ENCODE measurements around the gene UBE2QL1. TPM values are rescaled to one million over a fixed set of nuclear protein-coding genes. Genes with fewer than 3 reads are reported as not detected.

UBE2QL1 gene
- total and polyA plus RNA-seq, 8 donors = 0.58 to 6.1 (median 0.95) TPM; not detected in 1

DNA sequence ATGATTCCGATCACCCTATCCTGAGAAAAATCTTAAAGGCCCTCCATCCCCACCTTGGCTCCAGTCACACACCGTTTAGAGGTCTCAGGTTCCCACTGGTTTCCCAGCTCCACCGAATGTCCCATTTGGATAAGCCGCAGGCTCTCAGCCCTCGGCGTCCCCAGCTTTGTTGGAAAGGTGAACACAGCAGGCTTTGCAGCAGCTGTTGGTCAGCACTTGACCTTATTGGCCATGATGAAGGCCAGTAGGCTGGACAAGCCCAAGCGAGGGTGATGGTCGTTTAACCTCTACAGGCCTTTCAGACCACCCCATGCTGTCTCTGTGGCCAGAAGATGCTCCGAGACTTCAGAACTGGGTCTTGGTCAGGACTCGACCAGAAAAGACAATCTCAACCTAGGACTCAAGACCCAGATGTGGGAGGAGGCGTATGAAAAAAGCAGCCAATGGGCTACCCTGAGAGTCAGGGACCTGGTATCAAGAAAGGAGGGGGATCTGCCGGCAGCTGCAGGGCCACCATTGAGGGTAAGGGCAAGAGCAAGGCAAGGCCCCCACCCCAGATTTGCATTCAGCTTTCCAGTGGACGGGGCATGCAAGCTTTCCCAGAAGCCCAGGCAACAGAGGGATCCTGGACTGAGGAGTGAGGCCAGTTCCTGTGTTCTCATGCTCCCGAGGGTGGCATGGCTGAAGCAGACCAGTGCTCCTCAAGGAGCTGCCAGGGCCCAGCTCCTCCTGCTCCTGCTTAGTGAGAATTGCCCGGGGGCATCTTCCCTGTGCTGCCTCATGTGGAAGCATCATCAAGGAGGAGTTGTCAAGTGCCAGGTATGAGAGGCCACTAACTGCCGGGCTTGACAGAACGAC is 13.4 kb downstream of the UBE2QL1 start:
- Histone ChIP-seq H3K4me1 (no peaks in the 10 kb centered on the region), H3K27me3 (peaks cover 0 to 9% (median 0%) of the 10 kb centered on the region in 3 donors), H3K9me3 (no peaks in the 10 kb centered on the region), H3K27ac (no peak overlapping the region), H3K36me3 (no peaks in the 10 kb centered on the region), H3K4me3 (no peak overlapping the region)
- DNase-seq = no peak
- intact Hi-C loops (cut with DNase I; ENCODE audit: low total_unique reads) = no loop called here
- TF ChIP-seq POLR2AphosphoS5 (IDR thresholded peaks at IDR 0.05) (no peak), POLR2A (IDR thresholded peaks at IDR 0.05) (no peak), EP300 (IDR thresholded peaks at IDR 0.05) (no peak)
- TF ChIP-seq, protein P1, sequence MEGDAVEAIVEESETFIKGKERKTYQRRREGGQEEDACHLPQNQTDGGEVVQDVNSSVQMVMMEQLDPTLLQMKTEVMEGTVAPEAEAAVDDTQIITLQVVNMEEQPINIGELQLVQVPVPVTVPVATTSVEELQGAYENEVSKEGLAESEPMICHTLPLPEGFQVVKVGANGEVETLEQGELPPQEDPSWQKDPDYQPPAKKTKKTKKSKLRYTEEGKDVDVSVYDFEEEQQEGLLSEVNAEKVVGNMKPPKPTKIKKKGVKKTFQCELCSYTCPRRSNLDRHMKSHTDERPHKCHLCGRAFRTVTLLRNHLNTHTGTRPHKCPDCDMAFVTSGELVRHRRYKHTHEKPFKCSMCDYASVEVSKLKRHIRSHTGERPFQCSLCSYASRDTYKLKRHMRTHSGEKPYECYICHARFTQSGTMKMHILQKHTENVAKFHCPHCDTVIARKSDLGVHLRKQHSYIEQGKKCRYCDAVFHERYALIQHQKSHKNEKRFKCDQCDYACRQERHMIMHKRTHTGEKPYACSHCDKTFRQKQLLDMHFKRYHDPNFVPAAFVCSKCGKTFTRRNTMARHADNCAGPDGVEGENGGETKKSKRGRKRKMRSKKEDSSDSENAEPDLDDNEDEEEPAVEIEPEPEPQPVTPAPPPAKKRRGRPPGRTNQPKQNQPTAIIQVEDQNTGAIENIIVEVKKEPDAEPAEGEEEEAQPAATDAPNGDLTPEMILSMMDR (IDR thresholded peaks at IDR 0.05) = no peak
- WGBS, 5 donors = 78 to 89% (median 86%) methylated on average over 16 to 17 of the region's 17 CpGs

- Histone ChIP-seq H3K36me3 (no peaks in the 10 kb centered on the region), H3K4me3 (no peak overlapping the region), H3K4me1 (no peaks in the 10 kb centered on the region), H3K27ac (no peak overlapping the region), H3K27me3 (peaks cover 0 to 8% (median 0%) of the 10 kb centered on the region in 3 donors), H3K9me3 (no peaks in the 10 kb centered on the region)
- 88 to 93% (median 88%) methylated on average over 7 of the region's 7 CpGs for WGBS, 5 donors
- TF ChIP-seq POLR2AphosphoS5 (IDR thresholded peaks at IDR 0.05) = no peak
- no peak for TF ChIP-seq EP300 (IDR thresholded peaks at IDR 0.05)
- TF ChIP-seq, protein P1 (IDR thresholded peaks at IDR 0.05) = no peak
- intact Hi-C loops (cut with DNase I; ENCODE audit: low total_unique reads) = no loop called here
- no peak for DNase-seq
Observed at GRCh38 chr5:6462671-6463070, 14.0 kb downstream of the UBE2QL1 start.

- Histone ChIP-seq H3K36me3 (no peaks in the 10 kb centered on the region), H3K4me1 (no peaks in the 10 kb centered on the region), H3K9me3 (no peaks in the 10 kb centered on the region), H3K4me3 (no peak overlapping the region), H3K27me3 (peaks cover 0 to 13% (median 0%) of the 10 kb centered on the region in 3 donors), H3K27ac (no peak overlapping the region)
- 51 to 68% (median 55%) methylated on average over 5 to 6 of the region's 6 CpGs for WGBS, 5 donors
- DNase-seq = no peak
- TF ChIP-seq, protein P1 (IDR thresholded peaks at IDR 0.05) = no peak
- TF ChIP-seq EP300 (IDR thresholded peaks at IDR 0.05) (no peak), POLR2AphosphoS5 (IDR thresholded peaks at IDR 0.05) (no peak), POLR2A (IDR thresholded peaks at IDR 0.05) (no peak)
- intact Hi-C loops (cut with DNase I; ENCODE audit: low total_unique reads) = no loop called here
Observed at GRCh38 chr5:6464441-6464840, 15.8 kb downstream of the UBE2QL1 start.

- WGBS, 5 donors = 62 to 83% (median 74%) methylated on average over 26 to 28 of the region's 28 CpGs
- Histone ChIP-seq H3K27me3 (peaks cover 0 to 13% (median 0%) of the 10 kb centered on the region in 3 donors), H3K27ac (no peak overlapping the region), H3K9me3 (peaks cover 0 to 1% (median under 1%) of the 10 kb centered on the region in 4 donors), H3K36me3 (no peaks in the 10 kb centered on the region), H3K4me1 (no peaks in the 10 kb centered on the region), H3K4me3 (no peak overlapping the region)
- TF ChIP-seq EP300 (IDR thresholded peaks at IDR 0.05) = no peak
- no peak for TF ChIP-seq POLR2A (IDR thresholded peaks at IDR 0.05)
- TF ChIP-seq POLR2AphosphoS5 (IDR thresholded peaks at IDR 0.05) = no peak
- TF ChIP-seq, protein P1 (IDR thresholded peaks at IDR 0.05) = no peak
- intact Hi-C loops (cut with DNase I; ENCODE audit: low total_unique reads) = no loop called here
- no peak for DNase-seq
Observed at GRCh38 chr5:6465831-6466790, 17.5 kb downstream of the UBE2QL1 start.
